NCI-H526 treated with DMSO at 0.1 percent for 48 hours (cell line): ENCODE data around the gene DYNC2H1.
A peak's percentile ranks its signal among the peaks of the same experiment; 100 is the strongest.
"Not testable (repeated sequence)": the region's sequence is repeated elsewhere in the genome, so short reads cannot be mapped to it uniquely, and the experiment has no call there.

Experiments
- DNase-seq: peaks from one replicate; lab custom pipeline; 2025; lab: John Stamatoyannopoulos, UW

DYNC2H1 gene

GRCh38 chr11:103370076-103370475 is 260.9 kb downstream of the DYNC2H1 start:
- DNase-seq: no peak

GRCh38 chr11:103372906-103373305 is 263.7 kb downstream of the DYNC2H1 start:
- DNase-seq: no peak

- not testable (repeated sequence) for DNase-seq
Measured at GRCh38 chr11:103374227-103374626, 265.0 kb downstream of the DYNC2H1 start.

- no peak for DNase-seq
Measured at GRCh38 chr11:103378931-103379330, 269.7 kb downstream of the DYNC2H1 start.

GRCh38 chr11:103380031-103380430 is 270.8 kb downstream of the DYNC2H1 start:
- no peak for DNase-seq

- DNase-seq: no peak
Measured at GRCh38 chr11:103384652-103385051, 275.4 kb downstream of the DYNC2H1 start.

- DNase-seq: no peak
Measured at GRCh38 chr11:103395612-103396011, 286.4 kb downstream of the DYNC2H1 start.

GRCh38 chr11:103396237-103396636 is 287.0 kb downstream of the DYNC2H1 start:
- no peak for DNase-seq

GRCh38 chr11:103397369-103397768 is 288.1 kb downstream of the DYNC2H1 start:
- no peak for DNase-seq

- DNase-seq: no peak
Measured at GRCh38 chr11:103398829-103399228, 289.6 kb downstream of the DYNC2H1 start.

- DNase-seq: no peak
Measured at GRCh38 chr11:103406357-103406756, 297.1 kb downstream of the DYNC2H1 start.

GRCh38 chr11:103407641-103408040 is 298.4 kb downstream of the DYNC2H1 start:
- no peak for DNase-seq

- no peak for DNase-seq
Measured at GRCh38 chr11:103413266-103413888, 304.2 kb downstream of the DYNC2H1 start.

- DNase-seq: no peak
Measured at GRCh38 chr11:103418014-103418413, 308.8 kb downstream of the DYNC2H1 start.

GRCh38 chr11:103420593-103420992 is 311.4 kb downstream of the DYNC2H1 start:
- no peak for DNase-seq

- peak; percentile 99 for DNase-seq
Measured at GRCh38 chr11:103433386-103434072, 324.3 kb downstream of the DYNC2H1 start.

GRCh38 chr11:103434073-103434411 is 324.8 kb downstream of the DYNC2H1 start:
- peak; percentile 97 for DNase-seq

- DNase-seq: no peak
Measured at GRCh38 chr11:103436131-103436770, 327.0 kb downstream of the DYNC2H1 start.

- DNase-seq: no peak
Measured at GRCh38 chr11:103441021-103441420, 331.8 kb downstream of the DYNC2H1 start.

GRCh38 chr11:103448966-103449365 is 339.7 kb downstream of the DYNC2H1 start:
- DNase-seq: no peak

GRCh38 chr11:103450241-103450640 is 341.0 kb downstream of the DYNC2H1 start:
- DNase-seq: no peak

GRCh38 chr11:103453126-103453525 is 343.9 kb downstream of the DYNC2H1 start:
- no peak for DNase-seq

- DNase-seq: peak; percentile 79
Measured at GRCh38 chr11:103453915-103454709, 344.9 kb downstream of the DYNC2H1 start.
